ENCODE results near the gene PROCA1.
"Not testable (repeated sequence)": the region's sequence is repeated elsewhere in the genome, so short reads cannot be mapped to it uniquely, and the experiment has no call there.

Gene PROCA1

DNA sequence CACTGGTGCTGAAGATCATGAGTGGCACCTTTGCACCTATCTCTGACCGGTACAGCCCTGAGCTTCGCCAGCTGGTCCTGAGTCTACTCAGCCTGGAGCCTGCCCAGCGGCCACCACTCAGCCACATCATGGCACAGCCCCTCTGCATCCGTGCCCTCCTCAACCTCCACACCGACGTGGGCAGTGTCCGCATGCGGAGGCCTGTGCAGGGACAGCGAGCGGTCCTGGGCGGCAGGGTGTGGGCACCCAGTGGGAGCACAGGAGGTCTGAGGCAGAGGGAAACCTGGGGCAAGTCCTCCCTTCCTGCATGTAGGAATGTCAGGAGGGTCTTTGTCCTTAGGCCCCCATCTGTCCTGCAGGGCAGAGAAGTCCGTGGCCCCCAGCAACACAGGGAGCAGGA is 25.6 kb upstream of the PROCA1 start:
- TF ChIP-seq, protein P1, sequence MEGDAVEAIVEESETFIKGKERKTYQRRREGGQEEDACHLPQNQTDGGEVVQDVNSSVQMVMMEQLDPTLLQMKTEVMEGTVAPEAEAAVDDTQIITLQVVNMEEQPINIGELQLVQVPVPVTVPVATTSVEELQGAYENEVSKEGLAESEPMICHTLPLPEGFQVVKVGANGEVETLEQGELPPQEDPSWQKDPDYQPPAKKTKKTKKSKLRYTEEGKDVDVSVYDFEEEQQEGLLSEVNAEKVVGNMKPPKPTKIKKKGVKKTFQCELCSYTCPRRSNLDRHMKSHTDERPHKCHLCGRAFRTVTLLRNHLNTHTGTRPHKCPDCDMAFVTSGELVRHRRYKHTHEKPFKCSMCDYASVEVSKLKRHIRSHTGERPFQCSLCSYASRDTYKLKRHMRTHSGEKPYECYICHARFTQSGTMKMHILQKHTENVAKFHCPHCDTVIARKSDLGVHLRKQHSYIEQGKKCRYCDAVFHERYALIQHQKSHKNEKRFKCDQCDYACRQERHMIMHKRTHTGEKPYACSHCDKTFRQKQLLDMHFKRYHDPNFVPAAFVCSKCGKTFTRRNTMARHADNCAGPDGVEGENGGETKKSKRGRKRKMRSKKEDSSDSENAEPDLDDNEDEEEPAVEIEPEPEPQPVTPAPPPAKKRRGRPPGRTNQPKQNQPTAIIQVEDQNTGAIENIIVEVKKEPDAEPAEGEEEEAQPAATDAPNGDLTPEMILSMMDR (IDR thresholded peaks at IDR 0.05; ENCODE audit: insufficient read depth, low read depth, low read length, missing control alignments), result no peak
- DNase-seq (ENCODE audit: low read depth), result no peak
- H3K4me3 ChIP-seq (ENCODE audit: low read length), result no peak overlapping the region

DNA sequence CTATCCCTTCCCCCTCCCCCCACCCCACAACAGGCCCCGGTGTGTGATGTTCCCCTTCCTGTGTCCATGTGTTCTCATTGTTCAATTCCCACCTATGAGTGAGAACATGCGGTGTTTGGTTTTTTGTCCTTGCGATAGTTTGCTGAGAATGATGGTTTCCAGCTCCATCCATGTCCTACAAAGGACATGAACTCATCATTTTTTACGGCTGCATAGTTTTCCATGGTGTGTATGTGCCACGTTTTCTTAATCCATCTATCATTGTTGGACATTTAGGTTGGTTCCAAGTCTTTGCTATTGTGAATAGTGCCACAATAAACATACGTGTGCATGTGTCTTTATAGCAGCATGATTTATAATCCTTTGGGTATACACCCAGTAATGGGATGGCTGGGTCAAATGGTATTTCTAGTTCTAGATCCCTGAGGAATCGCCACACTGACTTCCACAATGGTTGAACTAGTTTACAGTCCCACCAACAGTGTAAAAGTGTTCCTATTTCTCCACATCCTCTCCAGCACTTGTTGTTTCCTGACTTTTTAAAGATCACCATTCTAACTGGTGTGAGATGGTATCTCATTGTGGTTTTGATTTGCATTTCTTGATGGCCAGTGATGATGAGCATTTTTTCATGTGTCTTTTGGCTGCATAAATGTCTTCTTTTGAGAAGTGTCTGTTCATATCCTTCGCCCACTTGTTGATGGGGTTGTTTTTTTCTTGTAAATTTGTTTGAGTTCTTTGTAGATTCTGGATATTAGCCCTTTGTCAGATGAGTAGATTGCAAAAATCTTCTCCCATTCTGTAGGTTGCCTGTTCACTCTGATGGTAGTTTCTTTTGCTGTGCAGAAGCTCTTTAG is 24.5 kb upstream of the PROCA1 start:
- DNase-seq (ENCODE audit: low read depth), result not testable (repeated sequence)

DNA sequence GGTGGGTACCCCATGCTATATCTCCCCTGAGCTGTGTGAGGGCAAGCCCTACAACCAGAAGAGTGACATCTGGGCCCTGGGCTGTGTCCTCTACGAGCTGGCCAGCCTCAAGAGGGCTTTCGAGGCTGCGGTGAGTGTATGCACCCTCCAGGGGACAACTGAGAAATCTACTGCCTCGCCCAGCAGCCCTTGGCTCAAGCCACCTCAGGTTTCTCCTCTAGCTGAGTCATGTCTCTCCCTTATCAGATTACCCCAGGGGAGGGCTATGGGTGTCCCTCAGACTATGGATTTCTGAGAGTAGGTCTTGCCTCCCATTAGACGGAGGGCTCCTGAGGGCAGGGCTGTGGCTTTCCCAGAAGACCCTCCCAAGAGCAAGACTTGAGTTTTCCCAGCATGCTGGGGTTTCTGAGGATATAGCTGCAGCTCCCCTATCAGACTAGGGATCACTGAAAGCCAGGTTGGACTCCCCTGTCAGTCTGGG is 23.6 kb upstream of the PROCA1 start:
- TF ChIP-seq, protein P1 (IDR thresholded peaks at IDR 0.05; ENCODE audit: insufficient read depth, low read depth, low read length, missing control alignments), result no peak
- peak; percentile 54 for DNase-seq (ENCODE audit: low read depth)
- no peak overlapping the region for H3K4me3 ChIP-seq (ENCODE audit: low read length)

More for the DNA sequence above, 24.5 kb upstream of the PROCA1 start:
- H3K4me3 ChIP-seq (ENCODE audit: low read length), result not testable (repeated sequence)

DNA sequence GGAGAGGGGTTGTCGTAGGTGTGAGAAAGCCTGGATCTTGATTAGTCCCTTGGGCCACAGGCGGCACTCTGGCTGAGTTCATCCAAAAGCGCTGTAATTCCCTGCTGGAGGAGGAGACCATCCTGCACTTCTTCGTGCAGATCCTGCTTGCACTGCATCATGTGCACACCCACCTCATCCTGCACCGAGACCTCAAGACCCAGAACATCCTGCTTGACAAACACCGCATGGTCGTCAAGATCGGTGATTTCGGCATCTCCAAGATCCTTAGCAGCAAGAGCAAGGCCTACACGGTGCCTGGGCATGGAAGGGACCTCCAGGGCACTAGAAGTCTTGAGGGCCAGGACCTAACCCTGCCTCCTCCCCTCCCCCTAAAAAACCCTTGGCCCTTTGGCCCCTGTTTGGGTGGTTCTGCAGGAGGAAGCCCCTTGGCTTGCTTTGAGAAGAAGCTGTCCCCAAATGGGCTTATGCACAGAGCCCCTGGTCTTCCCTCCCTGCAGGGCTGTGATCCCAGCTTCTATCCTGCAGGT is 23.1 kb upstream of the PROCA1 start:
- no peak overlapping the region for H3K4me3 ChIP-seq (ENCODE audit: low read length)
- TF ChIP-seq, protein P1 (IDR thresholded peaks at IDR 0.05; ENCODE audit: insufficient read depth, low read depth, low read length, missing control alignments), result no peak
- no peak for DNase-seq (ENCODE audit: low read depth)

DNA sequence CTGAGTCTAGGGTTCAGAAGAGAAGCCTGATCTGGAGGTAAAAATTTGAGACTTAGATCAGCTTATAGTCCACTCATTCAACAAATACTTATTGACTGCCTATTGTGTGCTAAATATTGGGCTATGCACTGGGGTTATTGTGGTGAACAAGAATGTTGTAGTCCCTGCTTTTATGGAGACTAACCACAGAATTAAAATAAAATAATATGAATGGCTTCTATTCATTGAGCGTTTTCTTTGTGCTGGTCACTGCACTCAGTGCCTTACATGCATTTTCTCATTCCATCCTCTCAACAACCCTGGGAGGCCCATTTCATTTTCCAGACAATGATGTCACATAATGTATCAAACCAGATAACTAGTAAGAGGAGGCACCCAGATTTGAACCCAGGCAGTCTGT is 21.7 kb upstream of the PROCA1 start:
- TF ChIP-seq, protein P1 (IDR thresholded peaks at IDR 0.05; ENCODE audit: insufficient read depth, low read depth, low read length, missing control alignments), result no peak
- DNase-seq (ENCODE audit: low read depth), result no peak
- H3K4me3 ChIP-seq (ENCODE audit: low read length), result no peak overlapping the region

DNA sequence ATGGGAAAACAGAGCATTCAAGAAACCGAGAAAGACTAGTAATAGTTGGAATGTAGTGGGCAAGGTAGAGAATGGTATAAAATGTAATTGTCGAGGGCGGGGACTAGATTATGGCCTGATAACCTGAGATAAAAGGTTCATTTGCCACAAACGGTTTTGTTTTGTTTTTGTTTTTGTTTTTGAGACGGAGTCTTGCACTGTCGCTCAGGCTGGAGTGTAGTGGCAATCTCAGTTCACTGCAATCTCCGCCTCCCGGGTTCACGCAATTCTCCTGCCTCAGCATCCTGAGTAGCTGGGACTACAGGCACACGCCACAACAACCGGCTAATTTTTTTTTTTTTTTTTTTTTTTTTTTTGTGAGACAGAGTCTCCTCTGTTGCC is 18.3 kb upstream of the PROCA1 start:
- no peak for DNase-seq (ENCODE audit: low read depth)
- H3K4me3 ChIP-seq (ENCODE audit: low read length), result no peak overlapping the region
- TF ChIP-seq, protein P1 (IDR thresholded peaks at IDR 0.05; ENCODE audit: insufficient read depth, low read depth, low read length, missing control alignments), result no peak

DNA sequence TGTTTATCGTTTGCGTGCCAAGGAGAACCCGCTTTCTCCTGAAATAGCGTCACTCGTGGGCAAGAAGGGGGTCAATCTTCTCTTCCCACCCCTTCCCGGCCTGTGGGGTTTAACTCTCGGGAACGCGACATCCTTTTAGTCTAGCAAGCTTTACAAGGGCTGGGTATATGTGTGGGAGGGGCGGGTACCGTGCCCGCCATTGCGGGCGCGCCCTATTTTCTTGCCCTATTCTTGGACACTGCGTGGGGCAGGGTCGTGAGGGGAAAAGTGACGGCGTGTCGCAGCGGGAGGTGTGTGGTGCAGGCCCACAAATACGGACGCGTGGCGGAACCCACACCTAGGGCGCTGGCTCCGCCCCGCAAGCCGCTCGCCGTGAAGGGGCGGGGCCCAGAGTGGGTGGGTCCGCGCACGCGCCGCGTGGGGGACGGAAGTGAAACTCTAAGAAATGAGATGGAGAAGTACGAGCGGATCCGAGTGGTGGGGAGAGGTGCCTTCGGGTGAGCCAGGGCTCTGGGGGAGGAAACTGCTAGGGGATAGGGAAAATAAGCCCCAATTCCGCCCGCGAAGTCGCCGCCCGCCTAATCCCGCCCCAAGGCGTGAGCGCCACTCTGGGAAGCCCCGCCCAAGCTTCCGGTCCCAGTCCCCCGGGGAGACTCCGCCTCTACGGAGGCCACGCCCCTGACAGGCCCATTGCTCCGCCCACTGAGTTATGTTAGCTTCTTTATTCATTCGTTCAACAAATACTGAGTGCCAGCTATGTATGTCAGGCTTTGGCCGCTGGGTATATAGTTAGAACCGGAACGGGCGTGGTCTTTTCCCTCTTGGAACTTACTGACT is 16.9 kb upstream of the PROCA1 start, which contains the start of gene NEK8:
NEK8 (plus strand) TSS at position 425 of the 837 bp plus-strand sequence; CDS start at position 451, 26 bp downstream.
- peak within 1 kb of the TSS; percentile 86 for H3K4me3 ChIP-seq (ENCODE audit: low read length)
- peak; percentile 98 for DNase-seq (ENCODE audit: low read depth)
- TF ChIP-seq, protein P1 (IDR thresholded peaks at IDR 0.05; ENCODE audit: insufficient read depth, low read depth, low read length, missing control alignments), result no peak
